ENCODE measurements around the gene RAB9B.

Gene RAB9B

GRCh38 chrX:103861200-103861599 is 29.1 kb upstream of the RAB9B start:
- TF ChIP-seq CTCF (IDR thresholded peaks at IDR 0.05; ENCODE audit: low read length, missing control alignments): no peak
- no peak for DNase-seq (ENCODE audit: low read depth)
- H3K4me3 ChIP-seq (replicated peaks; ENCODE audit: low read depth, low read length): no peak overlapping the region

DNA sequence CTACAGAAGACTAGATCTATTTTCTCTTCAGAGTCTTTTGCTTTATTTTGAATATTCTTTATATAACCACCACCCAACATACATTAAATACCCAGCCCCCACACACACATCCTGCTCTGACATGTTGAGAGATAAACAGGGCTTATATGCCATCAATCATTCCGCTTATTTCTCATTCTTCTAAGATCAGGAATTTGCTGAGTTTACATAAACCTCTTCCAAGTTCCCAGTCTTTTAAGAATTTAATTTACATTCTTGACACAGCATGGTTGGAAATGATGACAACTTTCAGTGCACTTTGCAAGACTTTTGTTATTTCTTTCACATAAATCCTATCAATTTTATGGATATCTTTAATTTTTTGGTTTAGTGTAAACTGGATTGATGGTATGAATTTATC is 17.5 kb upstream of the RAB9B start:
- no peak for TF ChIP-seq CTCF (IDR thresholded peaks at IDR 0.05; ENCODE audit: low read length, missing control alignments)
- H3K4me3 ChIP-seq (replicated peaks; ENCODE audit: low read depth, low read length): no peak overlapping the region
- DNase-seq (ENCODE audit: low read depth): no peak

DNA sequence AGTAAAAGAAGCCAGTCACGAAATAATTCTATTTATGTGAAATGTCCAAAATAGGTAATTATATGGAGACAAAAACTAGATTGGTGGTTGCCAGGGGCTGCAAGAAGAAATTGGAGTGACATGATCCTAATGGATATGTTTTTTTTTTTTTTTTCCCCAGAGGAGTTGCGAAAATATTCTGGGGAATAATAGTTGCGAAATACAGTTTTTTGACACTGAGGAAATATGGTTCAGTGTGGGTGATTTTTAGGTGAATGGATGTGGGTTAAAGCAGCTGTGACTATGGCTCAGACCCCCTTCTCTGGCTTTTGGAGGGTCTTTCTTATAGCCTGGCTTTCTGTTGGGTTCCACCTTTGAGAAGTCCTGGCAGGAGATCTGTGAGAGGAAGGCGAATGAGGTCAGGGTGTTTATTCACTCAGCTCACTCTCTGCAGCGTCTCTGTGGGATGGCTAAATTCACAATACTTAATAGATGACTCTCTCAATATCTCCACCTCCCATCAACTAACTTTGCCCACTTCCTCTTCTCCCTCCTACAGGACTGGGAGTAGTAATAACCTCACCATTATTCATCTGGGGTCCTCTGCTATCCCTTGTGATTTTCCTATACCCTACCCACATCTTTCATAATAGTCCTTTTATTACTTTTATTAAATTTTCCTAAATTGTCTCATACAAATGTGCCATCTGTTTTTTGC is 15.3 kb upstream of the RAB9B start:
- peak; percentile 7 for DNase-seq (ENCODE audit: low read depth)
- no peak overlapping the region for H3K4me3 ChIP-seq (replicated peaks; ENCODE audit: low read depth, low read length)
- no peak for TF ChIP-seq CTCF (IDR thresholded peaks at IDR 0.05; ENCODE audit: low read length, missing control alignments)

DNA sequence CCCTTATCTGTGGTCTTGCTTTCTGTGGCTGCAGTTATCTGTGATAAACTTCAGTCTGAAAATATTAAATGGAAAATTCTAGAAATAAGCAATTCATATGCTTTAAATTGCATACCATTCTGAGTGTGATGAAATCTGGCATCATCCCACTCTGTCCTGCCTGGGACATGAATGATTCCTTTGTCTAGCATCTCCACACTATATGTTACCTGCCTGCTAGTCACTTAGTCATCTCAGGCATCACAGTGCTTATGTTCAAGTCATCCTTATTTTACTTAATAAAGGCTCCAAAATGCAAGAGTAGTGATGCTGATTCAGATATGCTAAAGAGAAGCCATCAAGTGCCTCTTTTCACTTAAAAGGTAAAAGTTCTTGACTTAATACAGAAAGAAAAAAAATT is 14.3 kb upstream of the RAB9B start:
- no peak for TF ChIP-seq CTCF (IDR thresholded peaks at IDR 0.05; ENCODE audit: low read length, missing control alignments)
- H3K4me3 ChIP-seq (replicated peaks; ENCODE audit: low read depth, low read length): no peak overlapping the region
- DNase-seq (ENCODE audit: low read depth): peak; percentile 12

- H3K4me3 ChIP-seq (replicated peaks; ENCODE audit: low read depth, low read length): no peak overlapping the region
- DNase-seq (ENCODE audit: low read depth): peak; percentile 86
- peak; percentile 57 for TF ChIP-seq CTCF (IDR thresholded peaks at IDR 0.05; ENCODE audit: low read length, missing control alignments)
Measured at GRCh38 chrX:103845165-103845653, 13.2 kb upstream of the RAB9B start.

GRCh38 chrX:103839404-103839803 is 7.3 kb upstream of the RAB9B start:
- no peak for DNase-seq (ENCODE audit: low read depth)
- no peak for TF ChIP-seq CTCF (IDR thresholded peaks at IDR 0.05; ENCODE audit: low read length, missing control alignments)
- H3K4me3 ChIP-seq (replicated peaks; ENCODE audit: low read depth, low read length): no peak overlapping the region

- peak; percentile 41 for DNase-seq (ENCODE audit: low read depth)
- no peak for TF ChIP-seq CTCF (IDR thresholded peaks at IDR 0.05; ENCODE audit: low read length, missing control alignments)
- H3K4me3 ChIP-seq (replicated peaks; ENCODE audit: low read depth, low read length): peak overlapping the region; percentile 56
Measured at GRCh38 chrX:103831342-103831802, 685 bp downstream of the RAB9B start.
